HL-60 (cell line): ENCODE measurements around the gene ZNRF1.

Experiments
- CTCF ChIP-seq: IDR thresholded peaks from one replicate; pipeline ENCODE4 v1.5.1; 2011; ENCODE audit warnings: low read length, control low read depth, inconsistent platforms; ENCODE audit not compliant: insufficient read depth
- GABPA ChIP-seq: IDR thresholded peaks from 2 replicates; pipeline ENCODE4 v1.6.1; 2012; ENCODE audit warnings: low read depth
- POLR2AphosphoS5 ChIP-seq: IDR thresholded peaks from 2 replicates; pipeline ENCODE4 v1.6.1; 2012; ENCODE audit warnings: low read depth
- REST ChIP-seq: IDR thresholded peaks from 2 replicates; pipeline ENCODE4 v1.6.1; 2012; ENCODE audit warnings: low read depth; ENCODE audit not compliant: insufficient replicate concordance

DNA sequence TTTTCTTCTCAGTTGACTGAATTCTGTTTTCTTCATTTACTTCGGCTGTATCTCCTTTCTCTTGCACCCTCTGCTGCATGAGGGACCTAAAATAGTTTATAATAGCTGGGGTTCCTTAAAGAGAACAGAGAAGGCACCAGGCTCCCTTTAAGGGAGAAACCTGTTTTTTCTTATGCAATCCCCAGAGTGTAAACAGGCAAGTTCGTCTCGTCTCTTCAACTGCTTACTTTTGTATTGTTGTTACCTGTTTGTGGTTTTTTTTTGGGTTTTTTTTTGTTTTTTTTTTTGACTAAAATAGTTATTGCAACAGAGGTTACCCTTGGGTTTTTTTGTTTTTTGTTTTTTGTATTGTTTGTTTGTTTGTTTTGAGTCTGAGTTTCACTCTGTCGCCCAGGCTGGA lies 121.4 kb downstream of the ZNRF1 start:
- TF ChIP-seq CTCF: no peak
- no peak for TF ChIP-seq POLR2AphosphoS5
- TF ChIP-seq REST: no peak
- TF ChIP-seq GABPA: no peak
